ENCODE results near the gene DET1.

- no peak for TF ChIP-seq KIAA2018 (CRISPR knock-in tag; IDR thresholded peaks at IDR 0.05; ENCODE audit: borderline replicate concordance)
- no peak for TF ChIP-seq ZNF775 (CRISPR knock-in tag; IDR thresholded peaks at IDR 0.05; ENCODE audit: borderline replicate concordance)
- TF ChIP-seq ATF4 (CRISPR knock-in tag; IDR thresholded peaks at IDR 0.05), result no peak
Observed at GRCh38 chr15:88482263-88482662, 64.2 kb downstream of the DET1 start.
